GM19240 (cell line): ENCODE data around the gene LAMA2.

ENCODE experiments used
- DNase-seq: peaks from one replicate; pipeline ENCODE4 v3.0.0; 2011; ENCODE audit warnings: low spot score; ENCODE audit not compliant: insufficient read length

Gene LAMA2

GRCh38 chr6:129508477-129509145, 625.7 kb downstream of the LAMA2 start:
- DNase-seq: no peak

- DNase-seq: no peak
Measured at GRCh38 chr6:129510950-129511349, 628.0 kb downstream of the LAMA2 start.

GRCh38 chr6:129513471-129513870, 630.5 kb downstream of the LAMA2 start:
- DNase-seq: no peak

GRCh38 chr6:129515004-129515403, 632.1 kb downstream of the LAMA2 start:
- DNase-seq: no peak

GRCh38 chr6:129516005-129516404, 633.1 kb downstream of the LAMA2 start:
- DNase-seq: no peak

- no peak for DNase-seq
Measured at GRCh38 chr6:129516787-129517186, 633.8 kb downstream of the LAMA2 start.

- no peak for DNase-seq
Measured at GRCh38 chr6:129517288-129517687, 634.4 kb downstream of the LAMA2 start.

GRCh38 chr6:129519750-129520149, 636.8 kb downstream of the LAMA2 start:
- DNase-seq: no peak

GRCh38 chr6:129521946-129522345, 639.0 kb downstream of the LAMA2 start:
- no peak for DNase-seq

GRCh38 chr6:129523816-129524215, 640.9 kb downstream of the LAMA2 start:
- DNase-seq: no peak

GRCh38 chr6:129525055-129525454, 642.1 kb downstream of the LAMA2 start:
- DNase-seq: no peak

GRCh38 chr6:129534926-129535325, 652.0 kb downstream of the LAMA2 start:
- DNase-seq: no peak

- no peak for DNase-seq
Measured at GRCh38 chr6:129536271-129536670, 653.3 kb downstream of the LAMA2 start.

GRCh38 chr6:129539032-129539431, 656.1 kb downstream of the LAMA2 start:
- DNase-seq: no peak

- no peak for DNase-seq
Measured at GRCh38 chr6:129542705-129543104, 659.8 kb downstream of the LAMA2 start.

- no peak for DNase-seq
Measured at GRCh38 chr6:129543981-129544380, 661.0 kb downstream of the LAMA2 start.

- DNase-seq: no peak
Measured at GRCh38 chr6:129544892-129545612, 662.1 kb downstream of the LAMA2 start.

- DNase-seq: no peak
Measured at GRCh38 chr6:129546702-129547101, 663.8 kb downstream of the LAMA2 start.

- no peak for DNase-seq
Measured at GRCh38 chr6:129551486-129551885, 668.5 kb downstream of the LAMA2 start.

GRCh38 chr6:129552413-129552812, 669.5 kb downstream of the LAMA2 start:
- DNase-seq: no peak

GRCh38 chr6:129555206-129555832, 672.4 kb downstream of the LAMA2 start:
- DNase-seq: no peak

- DNase-seq: no peak
Measured at GRCh38 chr6:129558248-129558647, 675.3 kb downstream of the LAMA2 start.

GRCh38 chr6:129565366-129565765, 682.4 kb downstream of the LAMA2 start:
- DNase-seq: no peak
